Measurements from ENCODE around the gene KHNYN.
A peak's percentile ranks its signal among the peaks of the same experiment; 100 is the strongest.
"Not testable (repeated sequence)": the region's sequence is repeated elsewhere in the genome, so short reads cannot be mapped to it uniquely, and the experiment has no call there.

Gene KHNYN

GRCh38 chr14:24481622-24482324 lies 52.0 kb downstream of the KHNYN start:
- DNase-seq: peak; percentile 63

- not testable (repeated sequence) for DNase-seq
These were observed 53.0 kb downstream of the KHNYN start for GRCh38 chr14:24482699-24483303.

- no peak for DNase-seq
These were observed 54.0 kb downstream of the KHNYN start for GRCh38 chr14:24483604-24484252.

All from NCI-H69 (cell line).